ENCODE results near the gene TMCO4. TPM values are rescaled to one million over a fixed set of nuclear protein-coding genes. Genes with fewer than 3 reads are reported as not detected.

TMCO4 gene
- total and polyA plus RNA-seq, 2 donors (not counting 3 experiments of a cell fraction or from before 2014, with no cell fraction given): 7.6 to 10.3 TPM

- FAIRE-seq (no peak), DNase-seq (ENCODE audit: low read depth, low spot score) (no peak)
- intact Hi-C loops (cut with micrococcal nuclease): no loop called here
- Histone ChIP-seq H3K9ac (replicated peaks; ENCODE audit: extremely low read depth, insufficient read depth, low read length) (no peak overlapping the region), H3K4me2 (ENCODE audit: insufficient read depth, low read length) (no peak overlapping the region), H3K4me3 (replicated peaks in 1 of 3; ENCODE audit: insufficient read depth in 1 of 3, low read depth in 1 of 3, low read length in 3 of 3) (no peak overlapping the region), H3K79me2 (ENCODE audit: control insufficient read depth, insufficient read depth, low read length) (no peaks in the 10 kb centered on the region), H3K9me1 (replicated peaks; ENCODE audit: control insufficient read depth, extremely low read depth, insufficient read depth, low read length) (no peaks in the 10 kb centered on the region), H3K4me1 (ENCODE audit: control insufficient read depth, extremely low read depth, insufficient read depth, low read length) (no peaks in the 10 kb centered on the region), H2AFZ (ENCODE audit: low read depth, low read length) (no peak overlapping the region), H3K9me3 (replicated peaks; ENCODE audit: control insufficient read depth, insufficient read depth, low read length) (no peaks in the 10 kb centered on the region), H4K20me1 (replicated peaks; ENCODE audit: control insufficient read depth, extremely low read depth, insufficient read depth, low read length) (no peaks in the 10 kb centered on the region), H3K27ac (ENCODE audit: insufficient read depth, low read depth, low read length) (no peak overlapping the region), H3K36me3 (ENCODE audit: control insufficient read depth in 2 of 2, extremely low read depth in 1 of 2, insufficient read depth in 2 of 2, low read length in 2 of 2) (no peaks in the 10 kb centered on the region), H3K27me3 (ENCODE audit: control insufficient read depth in 2 of 2, insufficient read depth in 2 of 2, low read length in 2 of 2) (no peaks in the 10 kb centered on the region)
- CTCF ChIA-PET: interaction anchor here (1.6 kb wide), 1 partner anchor 19 kb away, joined by 8 read pairs; no protein-coding TSS in a partner anchor
- no peak for TF ChIP-seq JUN (IDR thresholded peaks at IDR 0.05; ENCODE audit: borderline replicate concordance, insufficient read depth, insufficient read length, low read depth)
- TF ChIP-seq FOS (IDR thresholded peaks at IDR 0.05; ENCODE audit: borderline replicate concordance, insufficient read depth, low read length): no peak
- no peak for TF ChIP-seq MAX (IDR thresholded peaks at IDR 0.05; ENCODE audit: insufficient read depth, insufficient read length)
- TF ChIP-seq MYC (IDR thresholded peaks at IDR 0.05; ENCODE audit: low read depth, low read length): no peak
- TF ChIP-seq POLR2AphosphoS5 (IDR thresholded peaks at IDR 0.05; ENCODE audit: insufficient read depth, low read depth, low read length): no peak
- no peak for TF ChIP-seq GATA2 (IDR thresholded peaks at IDR 0.05; ENCODE audit: insufficient read depth, insufficient read length, low read depth, low read length)
- no peak for TF ChIP-seq CTCF (IDR thresholded peaks at IDR 0.05; ENCODE audit: extremely low read depth in 1 of 2, insufficient read depth in 1 of 2, low read depth in 1 of 2, low read length in 2 of 2)
- TF ChIP-seq EZH2 (IDR thresholded peaks at IDR 0.05; ENCODE audit: borderline replicate concordance, low read depth, low read length, severe bottlenecking): no peak
- no peak for TF ChIP-seq POLR2A (IDR thresholded peaks at IDR 0.05; ENCODE audit: low read depth, low read length)
- dilution Hi-C loops (cut with MboI; ENCODE audit: extremely low pct_ligation_motif_present, low sequenced_read_pairs): no loop called here
- POLR2A ChIA-PET: no interaction called here
- BruUV-seq (replicated peaks): no TSS peak
Measured at GRCh38 chr1:19734056-19734455, 65.7 kb downstream of the TMCO4 start.
